Femur (tissue), 1 donor: ENCODE results near the gene MRPS33.
A peak's percentile ranks its signal among the peaks of the same experiment; 100 is the strongest.
"Not testable (repeated sequence)": the region's sequence is repeated elsewhere in the genome, so short reads cannot be mapped to it uniquely, and the experiment has no call there.

Experiments used
- DNase-seq: peaks from one replicate; pipeline ENCODE4 v3.0.0-alpha.2; 2017

MRPS33 gene

DNA sequence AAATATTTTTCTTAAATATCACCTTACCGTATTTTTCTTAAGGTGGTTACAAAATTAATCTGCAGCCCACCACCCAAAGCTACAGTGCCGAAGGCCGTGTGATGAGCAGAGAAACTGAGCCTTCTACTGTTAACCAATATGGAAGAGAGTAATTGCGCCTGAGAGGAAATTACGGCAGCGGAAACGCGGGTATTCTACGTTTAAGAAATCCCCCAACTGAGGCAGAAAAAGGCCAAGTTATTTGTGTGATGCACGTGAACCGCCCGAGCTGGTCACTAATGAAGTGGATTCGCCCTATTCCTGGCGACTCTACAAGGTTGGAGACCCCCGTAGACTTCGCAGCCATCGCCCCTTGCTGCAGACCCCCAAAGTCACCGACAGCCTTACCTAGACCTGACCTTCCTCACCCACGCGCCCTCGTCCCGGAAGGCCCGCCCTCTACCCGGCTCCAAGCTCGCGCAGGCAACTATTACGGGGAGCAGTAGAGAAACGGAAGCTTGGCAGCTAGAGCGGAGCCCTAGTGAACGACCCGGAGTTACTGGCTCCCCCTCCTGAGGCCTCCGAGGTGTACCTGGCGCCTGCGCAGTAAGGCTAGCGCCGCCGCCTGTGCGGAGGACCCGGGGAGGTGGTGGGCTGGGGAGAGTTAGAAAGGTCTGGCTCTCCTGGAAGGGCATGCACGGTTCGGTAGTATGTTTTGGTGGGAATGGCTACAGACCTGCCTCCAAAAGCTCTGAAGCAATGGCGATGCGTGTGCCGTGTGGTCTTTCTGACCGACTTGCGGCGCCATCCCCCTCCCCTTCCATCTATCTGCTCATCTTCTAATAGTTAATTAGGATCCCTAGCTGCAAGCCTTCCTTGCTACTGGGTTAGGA, at the start of gene MRPS33:
Gene MRPS33 (minus strand): TSS at position 429 of the 872 bp plus-strand sequence. CDS start 4,319 bp downstream, outside the sequence.
- peak; percentile 98 for DNase-seq

DNA sequence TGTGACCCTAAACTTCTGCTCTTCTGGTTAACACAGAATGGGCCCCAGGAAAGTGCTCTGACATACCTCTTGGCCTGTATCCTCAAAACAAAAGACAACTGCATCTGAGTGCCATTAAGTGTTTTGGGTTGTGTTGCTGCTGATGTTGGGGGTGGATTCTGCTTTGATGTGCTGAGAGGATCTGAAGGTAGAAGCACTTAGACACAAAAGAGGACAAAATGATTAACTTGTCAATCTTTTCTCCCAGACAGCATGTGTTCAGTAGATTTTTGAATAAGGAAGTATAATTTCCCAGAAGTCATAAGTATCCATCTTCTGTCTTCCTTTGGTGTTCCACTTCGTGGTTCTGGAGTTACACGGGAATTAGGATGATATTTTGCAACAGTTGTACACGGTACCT, 43.0 kb upstream of the MRPS33 start:
- DNase-seq = no peak

DNA sequence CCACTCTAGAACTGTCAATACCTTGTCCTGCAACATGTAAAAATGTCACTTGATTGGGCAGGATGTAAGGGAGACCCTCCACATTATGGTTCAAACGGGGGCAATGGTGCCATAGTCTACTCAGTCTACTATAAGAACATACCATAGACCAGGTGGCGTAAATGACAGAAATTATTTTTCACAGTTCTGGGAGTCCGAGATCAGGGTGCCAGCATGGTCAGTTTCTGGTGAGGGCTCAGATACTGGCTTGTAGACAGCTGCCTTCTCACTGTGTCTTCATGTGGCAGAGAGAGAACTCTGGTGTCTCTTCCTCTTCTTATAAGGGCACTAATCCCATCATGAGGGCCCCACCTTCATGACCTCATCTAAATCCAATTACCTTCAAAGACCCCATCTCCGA, 40.4 kb upstream of the MRPS33 start:
- no peak for DNase-seq

DNA sequence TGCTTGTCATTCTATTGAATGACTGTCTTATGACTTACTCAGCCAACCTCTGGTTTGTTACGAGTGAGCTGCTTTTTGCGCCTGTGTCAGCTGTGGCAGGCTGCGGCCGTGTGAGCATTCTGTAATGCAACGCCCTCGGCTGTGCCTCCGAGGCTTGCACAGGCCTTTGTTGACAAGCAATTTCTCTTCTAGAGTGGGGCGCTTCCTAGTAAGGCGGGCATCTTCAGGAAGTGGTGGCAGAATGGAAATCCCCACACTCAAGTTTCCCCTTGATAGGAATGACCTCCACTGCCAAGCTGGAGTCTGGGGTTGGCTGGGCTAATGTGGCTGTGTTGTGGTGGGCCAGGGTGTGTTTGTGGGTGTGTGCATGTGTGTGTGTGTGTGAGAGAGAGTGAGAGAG, 38.9 kb upstream of the MRPS33 start:
- no peak for DNase-seq

DNA sequence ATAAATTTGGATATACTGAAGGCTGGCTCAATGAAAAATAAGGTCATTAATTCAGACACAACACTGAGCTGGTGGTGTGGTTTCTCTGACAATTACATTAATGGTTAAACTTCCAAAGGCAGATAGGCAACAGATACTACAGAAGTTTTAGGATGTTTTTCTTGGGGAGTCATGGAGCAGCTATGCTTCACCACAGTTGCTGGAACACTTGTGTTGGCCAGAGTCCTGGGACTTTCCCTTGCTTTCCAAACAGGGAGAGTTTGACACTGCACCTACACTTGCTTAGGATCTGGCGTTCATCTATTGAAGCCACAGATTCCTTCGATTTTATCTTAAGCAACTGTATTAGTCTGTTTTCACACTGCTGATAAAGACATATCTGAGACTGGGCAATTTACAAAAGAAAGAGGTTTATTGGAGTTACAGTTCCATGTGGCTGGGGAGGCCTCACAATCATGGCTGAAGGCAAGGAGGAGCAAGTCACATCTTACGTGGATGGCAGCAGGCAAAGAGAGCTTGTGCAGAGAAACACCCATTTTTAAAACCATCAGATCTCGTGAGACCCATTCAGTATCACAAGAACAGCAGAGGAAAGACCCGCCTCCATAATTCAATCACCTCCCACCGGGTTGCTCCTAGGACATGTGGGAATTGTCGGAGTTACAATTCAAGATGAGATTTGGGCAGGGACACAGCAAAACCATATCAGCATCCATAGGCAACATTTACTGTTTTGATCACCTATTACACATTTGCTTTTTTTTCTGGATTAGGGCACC, 31.3 kb upstream of the MRPS33 start:
- no peak for DNase-seq

DNA sequence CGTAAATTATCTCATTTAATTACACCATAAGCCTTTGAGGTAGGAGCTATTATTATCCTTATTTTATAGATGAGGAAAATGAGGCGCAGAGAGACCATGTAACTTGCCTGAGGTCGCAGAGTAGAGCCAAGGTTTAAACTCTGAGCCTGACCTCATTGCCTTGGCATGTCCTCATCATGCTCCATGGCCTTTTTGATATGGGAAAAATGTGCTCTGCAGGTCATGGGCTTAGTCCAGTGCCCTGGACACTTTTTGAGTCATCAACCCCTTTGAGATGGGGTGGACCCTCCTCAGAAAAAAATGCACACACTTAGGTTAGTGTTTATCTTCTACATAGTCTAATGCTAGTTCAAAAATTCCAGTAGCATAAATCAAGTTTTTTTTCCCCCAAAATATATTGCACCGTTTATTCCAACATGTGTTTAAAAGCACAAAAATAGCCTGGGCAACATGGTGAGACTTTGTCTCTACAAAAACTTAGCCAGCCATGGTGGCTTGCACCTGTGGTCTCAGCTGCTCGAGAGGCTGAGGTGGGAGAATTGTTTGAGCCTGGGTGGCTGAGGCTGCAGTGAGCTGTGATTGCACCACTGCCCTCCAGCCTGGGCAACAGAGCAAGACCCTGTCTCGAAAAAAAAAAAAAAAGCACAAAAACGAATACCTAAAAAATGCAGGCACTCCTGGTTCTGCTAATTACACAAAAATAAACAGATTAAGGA, 30.5 kb upstream of the MRPS33 start:
- DNase-seq = no peak

DNA sequence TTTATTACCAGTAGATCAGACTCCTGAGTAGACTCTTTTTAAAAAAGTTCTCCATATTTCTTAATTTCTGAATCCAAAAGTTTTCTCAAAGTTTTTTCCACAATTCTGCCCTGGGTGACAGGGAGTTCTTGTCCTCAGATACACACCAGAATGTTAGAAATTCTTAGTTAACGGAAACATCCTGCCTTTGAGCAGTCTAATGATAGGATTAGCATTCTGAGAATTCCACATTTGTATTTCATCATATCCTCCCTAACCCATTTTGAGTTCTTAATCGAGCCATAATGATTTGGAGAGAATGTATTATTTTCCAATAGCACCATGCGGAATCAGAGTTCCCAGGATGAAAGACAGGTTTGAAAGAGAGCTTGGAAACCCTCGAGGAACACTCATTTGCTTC, 28.9 kb upstream of the MRPS33 start:
- DNase-seq = no peak

DNA sequence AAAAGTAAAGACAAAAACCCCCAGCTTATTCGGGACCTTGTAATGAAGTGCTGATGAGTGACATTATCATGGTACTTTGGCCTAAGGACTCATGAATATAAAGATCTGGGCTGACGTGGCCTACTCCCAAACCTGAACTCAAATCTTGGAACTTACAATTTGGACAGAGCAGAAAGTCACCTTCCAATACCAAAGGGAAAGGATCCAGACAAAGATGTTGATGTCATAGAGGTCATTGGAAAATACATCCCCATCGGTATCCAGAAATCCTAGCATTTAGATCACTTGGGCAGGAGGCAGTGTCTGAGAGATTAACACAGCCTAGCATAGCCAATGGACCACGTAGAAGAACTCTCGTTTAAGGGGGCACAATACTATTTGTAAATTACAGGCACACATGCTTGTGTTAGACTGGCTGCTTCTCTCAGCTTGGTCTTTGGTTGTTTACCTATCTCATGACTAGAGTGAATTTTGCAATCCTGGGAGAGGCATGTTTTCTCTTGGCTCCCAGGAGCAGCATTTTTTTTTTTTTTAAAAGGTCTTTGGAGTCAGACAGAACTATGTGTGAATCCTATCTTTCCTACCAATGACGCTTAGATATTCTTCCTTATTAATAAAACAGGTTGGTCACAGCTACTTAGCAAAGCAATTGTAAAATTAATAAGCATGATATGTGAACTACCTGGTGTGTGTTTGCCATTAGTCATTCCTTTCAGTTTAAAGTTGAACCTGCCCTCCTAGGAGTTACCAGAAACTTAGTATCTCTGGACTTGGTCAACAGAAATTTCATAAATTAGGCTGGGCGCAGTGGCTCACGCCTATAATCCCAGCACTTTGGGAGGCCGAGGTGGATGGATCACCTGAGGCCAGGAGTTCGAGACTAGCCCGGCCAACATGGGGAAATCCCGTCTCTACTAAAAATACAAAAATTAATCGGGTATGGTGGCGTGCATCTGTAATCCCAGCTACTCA, 27.8 kb upstream of the MRPS33 start:
- DNase-seq = no peak

DNA sequence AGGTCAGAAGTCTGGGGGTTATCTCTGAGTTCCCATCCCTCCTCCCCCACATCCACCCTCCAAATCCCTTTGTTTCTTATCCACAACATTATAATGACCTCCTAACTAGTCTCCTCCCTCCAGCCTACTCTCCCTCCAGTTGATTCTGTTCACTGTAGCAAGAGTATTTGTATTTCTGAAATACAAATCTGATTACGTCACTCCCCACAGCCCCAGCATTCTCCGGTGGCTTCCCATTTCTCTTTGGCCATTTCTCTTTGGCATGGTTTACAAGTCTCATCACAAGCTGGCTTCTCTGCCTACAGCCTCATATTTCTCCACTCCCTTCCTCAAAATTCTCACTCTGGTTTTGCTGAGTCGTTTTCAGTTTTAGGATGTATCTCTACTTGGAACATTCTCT, 24.6 kb upstream of the MRPS33 start:
- no peak for DNase-seq

DNA sequence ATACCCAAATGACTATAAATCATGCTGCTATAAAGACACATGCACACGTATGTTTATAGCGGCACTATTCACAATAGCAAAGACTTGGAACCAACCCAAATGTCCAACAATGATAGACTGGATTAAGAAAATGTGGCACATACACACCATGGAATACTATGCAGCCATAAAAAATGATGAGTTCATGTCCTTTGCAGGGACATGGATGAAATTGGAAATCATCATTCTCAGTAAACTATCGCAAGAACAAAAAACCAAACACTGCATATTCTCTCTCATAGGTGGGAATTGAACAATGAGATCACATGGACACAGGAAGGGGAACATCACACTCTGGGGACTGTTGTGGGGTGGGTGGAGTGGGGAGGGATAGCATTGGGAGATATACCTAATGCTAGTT, 23.3 kb upstream of the MRPS33 start:
- not testable (repeated sequence) for DNase-seq

DNA sequence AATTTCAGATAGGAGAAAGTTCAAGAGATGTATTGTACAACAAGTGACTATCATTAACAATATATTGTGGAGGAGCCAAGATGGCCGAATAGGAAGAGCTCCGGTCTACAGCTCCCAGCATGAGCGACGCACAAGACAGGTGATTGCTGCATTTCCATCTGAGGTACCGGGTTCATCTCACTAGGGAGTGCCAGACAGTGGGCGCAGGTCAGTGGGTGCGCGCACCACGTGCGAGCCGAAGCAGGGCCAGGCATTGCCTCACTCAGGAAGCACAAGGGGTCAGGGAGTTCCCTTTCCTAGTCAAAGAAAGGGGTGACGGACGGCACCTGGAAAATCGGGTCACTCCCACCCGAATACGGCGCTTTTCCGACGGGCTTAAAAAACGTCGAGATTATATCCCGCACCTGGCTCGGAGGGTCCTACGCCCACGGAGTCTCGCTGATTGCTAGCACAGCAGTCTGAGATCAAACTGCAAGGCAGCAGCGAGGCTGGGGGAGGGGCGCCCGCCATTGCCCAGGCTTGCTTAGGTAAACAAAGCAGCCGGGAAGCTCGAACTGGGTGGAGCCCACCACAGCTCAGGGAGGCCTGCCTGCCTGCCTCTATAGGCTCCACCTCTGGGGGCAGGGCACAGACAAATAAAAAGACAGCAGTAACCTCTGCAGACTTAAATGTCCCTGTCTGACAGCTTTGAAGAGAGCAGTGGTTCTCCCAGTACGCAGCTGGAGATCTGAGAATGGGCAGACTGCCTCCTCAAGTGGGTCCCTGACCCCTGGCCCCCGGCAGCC, 18.0 kb upstream of the MRPS33 start:
- DNase-seq = not testable (repeated sequence)

DNA sequence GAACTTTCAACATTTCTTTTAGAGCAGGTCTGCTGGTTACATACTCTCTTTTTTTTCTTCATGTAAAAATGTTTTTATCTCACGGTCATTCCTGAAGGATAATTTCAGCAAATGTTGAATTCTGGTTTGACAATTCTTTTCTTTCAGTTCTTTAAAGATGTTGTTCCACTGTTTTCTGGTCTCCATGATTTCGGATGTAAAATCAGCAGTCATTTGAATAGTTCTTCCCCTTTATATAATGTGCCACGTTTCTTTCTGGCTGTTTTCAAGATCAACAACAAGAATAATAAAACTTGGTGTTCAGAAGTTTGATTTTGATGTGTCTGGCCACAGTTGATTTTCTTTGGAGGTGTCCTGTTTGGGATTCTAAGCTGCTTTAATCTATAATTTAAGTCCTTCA, 14.0 kb upstream of the MRPS33 start:
- no peak for DNase-seq

DNA sequence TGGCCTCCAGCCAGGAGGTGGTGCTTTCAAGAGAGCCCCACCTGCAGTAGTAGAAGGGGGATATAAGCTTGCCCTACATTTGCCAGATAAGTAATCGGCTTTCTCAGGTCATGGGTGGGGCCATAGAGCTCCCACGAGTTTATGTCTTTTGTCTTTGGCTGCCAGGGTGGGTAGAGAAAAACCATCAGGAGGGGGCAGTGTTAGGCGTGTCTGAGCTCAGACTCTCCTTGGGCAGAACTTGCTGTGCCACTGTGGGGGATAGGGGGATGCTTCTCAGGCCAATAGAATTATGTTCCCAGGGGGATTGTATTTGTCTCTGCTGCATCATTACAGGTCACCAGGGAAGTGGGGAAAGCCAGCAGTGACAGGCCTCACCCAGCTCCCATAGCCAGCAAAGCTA, 12.3 kb upstream of the MRPS33 start:
- DNase-seq = no peak

DNA sequence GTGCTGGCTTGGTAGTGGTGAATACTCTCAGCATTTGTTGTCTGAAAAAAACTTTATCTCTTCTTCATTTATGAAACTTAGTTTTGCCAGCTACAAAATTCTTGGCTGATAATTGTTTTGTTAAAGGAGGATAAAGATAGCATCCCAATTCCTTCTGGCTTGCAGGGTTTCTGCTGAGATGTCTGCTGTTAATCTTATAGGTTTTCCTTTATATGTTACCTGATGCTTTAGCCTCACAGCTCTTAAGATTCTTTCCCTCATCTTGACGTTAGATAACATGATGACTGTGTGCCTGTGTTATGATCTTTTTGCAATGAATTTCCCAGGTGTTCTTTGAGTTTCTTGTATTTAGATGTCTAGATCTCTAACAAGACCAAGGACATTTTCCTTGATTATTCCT, 9.9 kb upstream of the MRPS33 start:
- DNase-seq = no peak

DNA sequence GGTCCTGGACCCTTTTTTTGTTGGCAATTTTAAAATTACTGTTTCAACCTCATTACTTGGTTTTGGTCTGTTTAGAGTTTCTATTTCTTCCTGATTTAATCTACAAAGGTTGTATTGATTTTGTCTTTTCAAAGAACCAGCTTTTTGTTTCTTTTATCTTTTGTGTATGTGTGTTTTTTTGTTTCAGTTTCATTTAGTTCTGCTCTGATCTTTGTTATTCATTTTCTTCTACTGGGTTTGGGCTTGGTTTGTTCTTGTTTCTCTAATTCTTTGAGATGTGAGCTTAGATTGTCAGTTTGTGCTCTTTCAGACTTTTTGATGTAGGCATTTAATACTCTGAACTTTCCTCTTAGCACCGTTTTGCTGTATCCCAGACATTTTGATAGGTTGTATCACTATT, 8.5 kb upstream of the MRPS33 start:
- no peak for DNase-seq

DNA sequence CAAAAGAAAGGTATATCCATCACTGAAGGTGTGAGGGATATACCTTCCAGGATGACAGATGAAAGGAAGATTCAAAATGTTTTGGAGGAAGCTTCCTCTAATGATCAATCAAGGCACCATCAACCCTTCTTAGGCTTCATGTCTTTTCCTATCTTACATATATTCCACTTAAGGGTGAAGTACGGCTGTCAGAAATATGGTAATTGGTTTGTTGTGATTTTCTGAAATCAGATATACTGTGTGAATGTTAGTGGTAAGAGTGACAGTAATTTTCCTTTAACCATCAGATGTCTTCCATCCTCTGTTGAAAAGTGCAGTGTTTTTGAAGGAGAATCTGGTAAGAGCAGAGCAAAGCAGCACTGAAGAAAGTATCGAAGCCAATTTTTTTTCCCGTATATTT, 2.8 kb upstream of the MRPS33 start:
- DNase-seq = no peak

DNA sequence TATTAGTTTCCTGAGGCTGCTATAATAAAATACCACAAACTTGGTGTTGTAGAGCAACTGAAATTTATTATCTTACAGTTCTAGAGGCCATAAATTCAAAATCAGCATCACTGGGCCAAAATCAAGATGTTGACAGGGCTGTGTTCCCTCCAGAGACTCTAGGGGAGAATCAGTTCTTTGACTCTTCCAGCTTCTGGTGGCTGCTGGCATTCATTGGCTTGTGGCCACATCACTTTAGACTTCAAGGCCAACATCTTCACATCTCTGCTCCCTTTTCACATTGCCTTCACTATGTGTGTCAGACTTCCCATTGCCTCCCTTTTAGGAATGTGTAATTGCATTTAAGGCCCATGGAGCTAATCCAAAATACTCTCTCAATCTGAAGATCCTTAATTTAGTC, 1.6 kb upstream of the MRPS33 start:
- no peak for DNase-seq

DNA sequence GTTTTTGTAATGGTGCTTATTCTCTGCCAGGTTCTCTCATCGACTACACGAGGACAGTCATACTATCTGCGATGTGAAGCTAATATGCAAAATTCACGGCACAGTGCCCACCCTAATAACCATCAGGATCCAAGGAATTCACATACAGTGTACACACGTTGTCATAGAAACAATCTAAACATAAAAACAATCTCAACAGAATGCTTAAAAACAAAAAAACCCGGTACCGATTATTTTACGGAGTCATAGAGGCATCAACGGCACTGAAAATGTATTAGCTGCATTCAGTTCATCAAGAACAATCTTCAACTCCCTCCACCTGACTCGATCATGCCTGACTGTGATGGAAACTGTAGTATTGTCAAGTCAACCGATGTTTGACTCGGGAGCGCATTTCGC, 628 bp downstream of the MRPS33 start:
- peak; percentile 49 for DNase-seq

DNA sequence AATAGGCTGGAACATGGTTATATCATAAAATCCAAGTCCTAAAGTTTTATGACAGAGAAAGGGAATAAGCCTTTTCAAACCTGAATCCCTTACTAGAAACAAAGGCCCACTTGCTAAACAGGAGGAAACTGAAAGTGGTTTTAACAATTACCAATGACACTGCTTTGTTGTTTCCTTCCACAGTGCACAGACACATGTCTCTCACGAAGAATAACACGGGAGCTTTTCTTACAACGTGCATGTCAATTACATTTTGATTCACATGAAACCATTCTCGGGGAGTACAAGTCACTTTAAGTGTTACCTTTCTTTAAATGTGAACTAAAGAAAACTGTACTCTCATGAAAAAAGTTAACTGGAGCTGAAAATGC, 1.4 kb downstream of the MRPS33 start:
- DNase-seq = no peak

DNA sequence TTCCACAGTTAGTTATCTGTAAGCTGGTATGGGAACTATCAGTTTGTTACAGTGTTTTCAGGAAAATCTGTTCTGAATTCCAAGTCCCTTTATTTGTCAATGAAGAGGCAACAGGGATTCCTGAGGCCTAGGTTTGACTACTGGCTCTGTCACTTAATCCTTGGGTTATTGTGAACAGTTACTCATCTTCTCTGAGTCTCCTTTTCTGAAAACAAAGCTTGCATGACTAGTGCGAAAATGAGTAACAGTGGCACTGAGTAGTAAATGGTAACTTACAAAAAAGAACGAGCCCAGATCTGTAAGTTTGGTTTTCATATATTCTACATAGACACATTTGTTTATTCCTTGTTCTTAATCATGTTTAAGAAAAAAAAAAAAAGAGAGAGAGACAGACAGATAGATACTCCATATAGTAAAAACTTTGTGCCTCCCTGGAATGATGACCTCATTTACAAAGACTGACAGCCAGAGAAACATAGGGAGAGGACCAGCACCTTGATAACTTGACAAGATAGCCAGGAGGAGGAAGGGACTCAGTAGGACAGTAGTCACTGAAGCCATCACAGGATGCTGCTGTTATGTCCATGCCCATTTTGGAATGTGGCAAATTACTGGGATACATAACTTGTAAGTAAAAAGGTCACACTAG, 1.9 kb downstream of the MRPS33 start:
- no peak for DNase-seq
